HG02973 (cell line): ENCODE data around the gene CIT.

Source experiments
- ATAC-seq: cut with Tn5 transposase; IDR thresholded peaks from one replicate; pipeline ENCODE4 v1.9.1; 2021; ENCODE audit warnings: moderate library complexity; ENCODE audit not compliant: unreplicated experiment

The CIT gene

DNA sequence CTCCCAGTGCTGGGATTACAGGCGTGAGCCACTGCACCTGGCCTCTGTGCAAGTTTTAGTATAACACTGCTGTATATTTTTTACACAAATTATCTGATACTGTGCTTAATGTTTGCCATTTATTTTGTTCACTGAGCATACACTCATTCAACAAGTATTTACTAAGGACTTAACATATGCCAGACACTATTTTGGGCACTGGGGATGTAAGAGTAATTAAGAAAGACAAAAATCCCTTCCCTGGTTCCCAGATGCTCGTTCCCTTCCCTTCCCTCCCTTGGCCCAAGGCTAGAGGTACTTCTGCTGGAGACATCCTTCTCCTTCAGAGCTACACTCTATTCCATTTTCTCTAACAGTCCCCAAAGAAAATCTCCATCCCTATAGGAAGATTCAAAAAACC is 12.5 kb downstream of the CIT start:
- no peak for ATAC-seq

DNA sequence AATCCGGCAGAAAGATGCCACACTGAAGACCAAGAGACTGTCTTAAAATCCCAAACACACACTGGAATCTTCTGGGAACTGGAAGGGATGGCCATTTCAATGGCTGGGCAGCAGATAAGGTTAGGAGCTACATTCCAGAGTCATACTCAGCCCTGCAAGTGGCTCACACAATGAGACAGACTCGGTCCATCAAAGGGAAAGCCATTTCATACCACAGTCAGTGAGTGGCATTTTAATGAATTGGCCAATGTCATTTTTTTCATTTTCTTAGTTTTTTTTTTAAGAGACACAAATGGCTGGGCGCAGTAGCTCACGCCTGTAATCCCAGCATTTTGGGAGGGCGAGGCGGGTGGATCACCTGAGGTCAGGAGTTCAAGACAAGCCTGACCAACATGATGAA is 17.9 kb downstream of the CIT start:
- no peak for ATAC-seq

DNA sequence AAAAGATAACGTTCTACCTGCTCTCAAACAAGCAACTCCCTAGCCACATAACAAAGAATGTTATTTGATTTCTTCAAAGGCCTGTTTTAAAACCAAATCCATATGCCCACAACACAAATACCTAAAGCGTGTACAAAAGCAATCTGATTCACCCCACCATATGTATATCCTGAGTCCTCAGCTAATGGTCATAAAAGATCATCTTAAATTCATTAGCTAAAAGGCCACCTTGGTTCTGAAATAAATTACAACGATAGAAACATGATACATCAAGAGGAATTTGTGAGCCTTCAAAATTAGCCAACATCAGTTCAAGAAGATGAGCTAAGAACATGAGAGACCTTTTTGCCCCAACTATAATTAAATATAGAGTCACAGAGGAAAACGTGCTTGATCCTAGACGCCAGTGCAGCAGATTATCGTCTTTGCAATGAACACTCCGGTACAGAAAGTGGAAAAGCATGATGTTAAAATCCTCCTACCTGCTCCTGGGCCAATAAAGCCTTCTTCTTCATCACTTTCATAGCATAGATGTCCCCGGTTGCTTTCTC is 20.0 kb downstream of the CIT start:
- ATAC-seq: no peak

DNA sequence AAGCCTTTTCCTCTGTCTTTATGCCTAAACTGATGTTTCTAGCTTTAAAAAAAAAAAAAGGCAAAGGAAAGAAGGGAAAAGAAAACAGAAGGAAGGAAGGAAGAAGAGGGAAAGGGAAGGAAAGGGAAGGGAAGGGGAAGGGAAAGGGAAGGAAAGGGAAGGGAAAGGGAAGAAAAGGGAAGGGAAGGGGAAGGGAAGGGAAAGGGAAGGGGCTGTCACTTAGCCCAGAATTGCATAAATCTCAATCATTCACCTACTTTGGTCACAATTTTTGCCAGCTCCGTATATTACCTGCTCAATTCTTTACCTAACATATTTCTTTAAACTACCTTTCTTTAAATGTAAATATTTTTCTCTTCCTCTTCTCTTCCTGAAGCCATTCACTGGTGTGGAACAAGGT is 26.8 kb downstream of the CIT start:
- ATAC-seq: no peak

DNA sequence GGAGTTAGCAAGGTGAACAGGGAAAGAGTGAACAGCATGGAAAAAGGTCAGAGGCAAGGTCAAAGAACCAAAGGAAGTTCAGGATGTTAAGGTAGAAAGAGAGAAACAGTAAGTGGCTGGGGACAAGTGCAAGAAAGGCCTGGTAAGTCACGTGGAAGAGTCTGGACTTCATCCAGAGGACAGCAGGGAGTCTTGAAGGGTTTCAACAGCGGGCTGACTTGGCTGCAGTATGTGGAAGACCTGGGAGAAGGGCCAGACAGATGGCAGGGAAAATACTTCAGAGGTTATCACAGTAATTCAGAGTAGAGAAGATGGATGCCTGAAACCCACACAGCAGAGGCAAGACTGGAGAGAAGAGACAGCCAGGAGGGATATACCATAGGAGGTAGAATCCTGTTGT is 34.0 kb downstream of the CIT start:
- no peak for ATAC-seq

DNA sequence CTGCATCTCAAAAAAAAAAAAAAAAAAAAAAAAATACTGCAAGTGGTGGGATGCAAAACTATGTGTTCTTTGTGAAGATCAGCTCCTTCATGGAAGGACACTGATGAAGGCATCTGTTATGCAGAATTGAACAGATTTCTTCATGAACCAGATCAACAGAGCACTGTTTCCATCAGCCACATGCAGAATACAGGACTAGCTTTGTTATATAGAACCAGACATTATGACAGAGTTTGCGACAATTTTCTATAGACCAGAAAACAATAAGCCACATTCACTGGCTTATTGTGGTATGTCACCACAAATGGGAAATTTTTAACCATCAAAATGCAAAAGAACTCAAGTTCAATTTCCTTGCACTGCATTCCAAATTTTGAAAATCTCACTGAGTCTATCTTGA is 34.7 kb downstream of the CIT start:
- no peak for ATAC-seq

DNA sequence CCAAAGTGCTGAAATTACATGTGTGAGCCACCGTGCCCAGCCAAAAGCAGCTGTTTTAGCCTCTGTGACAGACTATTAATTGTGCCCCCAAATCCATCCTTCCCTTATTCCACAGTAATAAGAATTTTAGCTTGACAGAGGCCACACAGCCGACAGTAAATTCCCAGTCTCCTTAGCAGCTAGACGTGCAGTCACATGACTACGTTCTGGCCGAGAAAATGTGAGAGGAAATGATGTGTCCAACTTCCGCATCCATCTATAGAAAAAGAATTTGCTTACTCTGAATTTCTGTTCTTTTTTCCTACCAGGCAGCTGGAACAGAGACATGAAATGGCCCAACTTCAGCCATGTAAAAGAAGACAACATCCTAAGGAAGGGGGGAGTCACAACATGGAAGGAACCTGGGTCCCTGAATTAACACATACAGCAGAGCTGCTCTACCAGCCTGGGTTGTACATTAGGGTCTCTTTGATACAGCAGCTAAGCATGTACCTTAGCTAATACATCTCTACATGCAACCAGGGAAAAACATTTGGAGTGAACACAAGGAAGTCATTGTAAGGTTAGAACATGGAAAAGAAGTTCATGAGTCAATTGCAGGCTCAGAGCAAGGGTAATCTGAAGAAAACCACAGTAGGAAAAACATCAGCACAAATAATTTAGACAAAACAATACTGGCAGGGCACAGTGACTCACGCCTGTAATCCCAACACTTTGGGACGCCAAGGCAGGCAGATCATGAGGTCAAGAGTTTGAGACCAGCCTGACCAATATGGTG is 35.5 kb downstream of the CIT start:
- ATAC-seq: no peak

DNA sequence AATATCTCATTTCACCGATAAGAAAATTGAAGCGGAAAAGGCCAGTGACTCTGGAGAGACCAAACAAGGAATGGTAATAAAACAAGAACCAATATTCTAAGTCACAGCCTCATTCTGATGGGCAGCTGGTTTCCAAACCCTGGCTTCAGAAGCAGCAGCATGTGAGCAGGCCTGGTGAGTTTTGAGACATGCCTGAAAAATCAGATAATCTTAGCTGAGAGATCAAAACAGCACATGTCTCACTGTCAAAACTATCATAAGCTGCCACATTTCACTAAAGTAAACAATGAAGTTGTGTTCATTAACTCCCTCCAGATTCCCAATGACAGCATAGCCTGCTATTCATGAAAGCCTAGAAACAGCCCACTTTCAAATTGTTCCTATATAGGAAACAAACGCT is 36.5 kb downstream of the CIT start:
- ATAC-seq: no peak

DNA sequence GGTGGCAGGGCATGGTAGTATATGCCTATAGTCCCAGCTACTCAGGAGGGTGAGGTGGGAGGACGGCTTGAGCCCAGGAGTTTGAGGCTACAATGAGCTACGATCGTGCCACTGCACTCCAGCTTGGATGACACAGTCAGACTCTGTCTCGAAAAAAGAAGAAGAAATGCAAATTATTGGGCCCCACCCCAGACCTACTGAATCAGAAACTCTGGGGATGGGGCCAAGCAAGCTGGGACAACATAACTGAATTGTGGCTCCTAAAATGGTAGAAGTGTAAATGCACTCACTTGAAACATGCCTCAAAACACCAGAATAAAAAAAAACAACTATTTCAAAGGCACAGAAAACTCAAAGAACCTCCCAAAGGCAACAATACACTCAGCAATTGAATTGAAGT is 37.0 kb downstream of the CIT start:
- ATAC-seq: no peak

DNA sequence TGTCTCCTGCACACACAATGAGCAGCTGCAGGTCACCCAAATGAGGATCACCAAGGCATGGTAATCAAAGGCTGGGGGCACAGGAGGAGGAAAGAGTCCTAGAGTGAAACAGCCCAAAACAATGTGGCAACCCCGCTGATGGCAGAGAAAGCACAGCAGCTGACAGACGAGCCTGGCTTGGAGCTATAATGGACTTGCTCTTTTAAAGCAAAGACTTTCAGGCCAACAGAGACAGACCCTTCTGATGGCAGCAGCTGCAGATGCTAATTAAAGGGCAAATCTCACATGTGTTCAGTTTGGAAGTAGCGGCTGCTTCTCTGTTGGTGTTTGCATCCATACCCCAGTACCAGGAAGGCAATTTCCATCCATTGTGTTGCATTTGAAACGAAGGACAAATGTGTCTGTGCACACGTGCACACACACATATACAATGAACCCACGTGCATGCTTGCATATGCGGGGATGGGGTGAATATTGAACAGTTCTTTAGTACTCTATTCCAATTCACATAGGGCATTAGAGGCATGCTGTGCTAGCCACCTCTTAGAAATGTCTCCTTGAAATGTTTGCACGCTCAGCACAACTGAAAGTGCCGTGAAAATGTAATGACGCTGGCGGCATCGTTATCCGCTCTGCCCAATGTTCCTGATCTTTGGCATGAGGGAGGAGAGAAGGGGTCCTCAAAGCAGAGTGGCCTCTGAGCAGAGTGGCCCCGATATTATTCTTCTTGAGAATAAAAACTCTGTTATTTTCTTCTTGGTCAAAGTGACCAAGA is 38.1 kb downstream of the CIT start:
- ATAC-seq: no peak

DNA sequence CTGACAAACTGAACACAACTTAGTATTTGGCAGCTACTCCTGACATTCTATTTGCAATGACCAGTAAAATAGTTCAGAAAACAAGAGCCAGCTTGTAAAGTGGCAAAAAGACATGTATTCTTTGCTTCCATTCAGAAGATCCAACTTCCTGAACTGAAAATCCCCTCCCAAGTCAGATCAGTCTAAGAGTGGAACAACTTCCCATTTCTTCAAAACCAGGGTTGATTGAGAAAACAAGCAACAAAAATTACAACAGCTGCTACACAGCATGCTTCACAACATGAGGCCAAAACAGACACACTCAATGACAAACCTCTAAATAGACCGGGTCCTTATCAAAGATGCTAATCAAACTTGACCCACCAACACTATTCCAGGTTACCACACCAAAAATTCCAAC is 40.3 kb downstream of the CIT start:
- ATAC-seq: no peak

DNA sequence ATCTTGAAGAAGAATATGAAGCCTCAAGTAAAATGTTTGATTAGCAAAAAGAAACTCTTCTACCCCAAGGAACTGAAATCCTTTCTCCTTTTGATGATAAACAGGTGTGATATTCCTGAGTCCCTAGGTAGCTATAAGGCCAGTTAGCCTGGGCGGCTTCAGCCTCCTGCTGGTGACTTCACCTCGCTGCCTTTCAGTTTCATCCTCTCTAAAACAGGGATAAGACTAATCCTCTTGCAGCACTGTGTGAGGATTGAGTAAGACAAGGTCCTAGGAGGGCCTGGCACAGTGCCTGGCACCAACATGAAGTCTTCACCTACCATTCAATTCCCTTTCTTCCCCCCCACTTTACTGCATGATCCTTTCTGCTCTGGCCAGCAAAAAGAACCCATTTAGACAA is 42.1 kb downstream of the CIT start:
- ATAC-seq: no peak

DNA sequence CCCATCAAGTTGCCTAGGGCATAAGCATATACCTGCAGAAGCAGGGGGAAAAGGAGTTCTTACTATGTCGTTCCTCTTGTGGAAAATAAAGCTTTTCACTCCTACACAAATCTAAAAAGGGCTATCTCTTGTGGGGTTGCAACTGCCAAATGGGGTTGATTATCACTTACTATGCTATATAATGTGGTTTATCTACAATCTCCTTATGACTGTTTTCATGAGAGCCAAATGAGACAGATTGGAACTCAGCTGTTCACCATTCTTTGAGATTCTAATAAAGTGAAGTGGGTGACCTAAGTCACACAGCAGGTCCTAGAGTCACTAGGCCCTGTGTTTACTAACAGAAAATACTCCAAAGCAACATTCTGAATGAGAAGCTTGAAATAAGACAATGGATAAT is 47.7 kb downstream of the CIT start:
- ATAC-seq: no peak

DNA sequence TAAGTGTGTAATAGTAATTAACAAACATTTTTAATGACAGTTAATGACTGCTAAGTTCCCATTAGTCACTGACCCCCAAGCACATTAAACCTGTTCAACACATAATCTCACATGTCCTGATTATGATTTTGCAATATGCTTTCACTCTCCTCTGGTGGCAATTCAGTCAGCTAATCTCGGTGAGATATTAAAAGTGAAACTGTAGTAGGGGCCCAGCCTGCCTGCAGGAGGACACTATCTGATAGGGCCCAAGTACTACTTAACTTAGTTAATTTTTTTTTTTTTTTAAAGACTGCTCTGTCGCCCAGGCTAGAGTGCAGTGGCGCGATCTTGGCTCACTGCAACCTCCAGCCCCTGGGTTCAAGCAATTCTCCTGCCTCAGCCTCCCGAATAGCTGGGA is 48.8 kb downstream of the CIT start:
- no peak for ATAC-seq

DNA sequence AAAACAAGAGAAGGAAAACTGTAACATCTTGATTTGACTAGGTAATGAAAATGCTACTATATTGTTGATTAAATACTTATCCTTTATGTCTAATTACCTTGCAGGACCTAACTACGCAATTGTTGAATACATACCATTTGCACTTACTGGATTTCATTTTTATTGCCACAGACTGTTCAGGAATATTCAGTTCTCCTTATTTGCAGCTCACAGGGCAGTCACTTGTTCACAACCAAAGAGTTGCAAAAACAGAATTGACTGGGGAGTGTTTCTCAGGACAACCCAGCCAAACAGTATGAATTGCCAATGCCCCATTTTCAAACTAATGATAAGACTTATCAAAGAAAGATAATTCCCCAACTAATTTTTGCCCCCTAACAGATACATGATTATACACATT is 49.4 kb downstream of the CIT start:
- no peak for ATAC-seq

DNA sequence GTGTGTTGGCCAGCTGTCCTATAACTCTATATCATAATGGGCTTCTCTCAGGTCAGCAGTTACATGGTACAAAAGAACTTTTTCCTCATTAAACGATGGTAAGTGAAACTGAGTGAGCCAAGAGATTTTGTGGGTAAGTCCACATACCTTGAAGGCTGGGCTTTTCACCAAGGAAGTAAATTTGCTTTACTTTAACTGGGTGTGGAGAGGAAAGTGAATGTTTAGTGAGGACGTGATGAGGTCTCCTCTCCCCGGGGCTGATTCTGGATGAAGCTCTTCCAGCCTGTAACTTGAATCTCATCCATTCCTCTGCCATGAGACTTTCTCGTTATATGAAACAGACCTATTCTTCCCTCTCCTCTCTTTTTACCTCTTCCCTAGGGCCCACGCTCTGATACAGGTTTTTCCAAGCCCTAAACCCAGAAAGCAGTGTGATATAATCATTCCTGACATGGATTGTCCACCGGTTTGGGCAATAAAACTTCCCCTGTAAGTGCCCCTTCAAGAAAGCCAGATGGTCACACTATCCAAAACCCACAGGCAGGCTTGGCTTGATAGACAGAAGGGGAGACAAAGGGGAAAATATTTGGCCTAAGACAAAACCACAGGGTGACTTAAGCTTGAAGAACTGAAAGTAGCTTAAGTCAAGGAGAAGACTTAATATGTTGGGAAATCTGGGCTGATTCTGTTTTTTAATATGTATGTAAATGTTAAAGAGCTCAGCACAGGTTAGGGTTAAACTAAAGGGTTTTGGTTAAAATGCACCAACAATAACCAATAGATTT is 50.3 kb downstream of the CIT start:
- no peak for ATAC-seq

DNA sequence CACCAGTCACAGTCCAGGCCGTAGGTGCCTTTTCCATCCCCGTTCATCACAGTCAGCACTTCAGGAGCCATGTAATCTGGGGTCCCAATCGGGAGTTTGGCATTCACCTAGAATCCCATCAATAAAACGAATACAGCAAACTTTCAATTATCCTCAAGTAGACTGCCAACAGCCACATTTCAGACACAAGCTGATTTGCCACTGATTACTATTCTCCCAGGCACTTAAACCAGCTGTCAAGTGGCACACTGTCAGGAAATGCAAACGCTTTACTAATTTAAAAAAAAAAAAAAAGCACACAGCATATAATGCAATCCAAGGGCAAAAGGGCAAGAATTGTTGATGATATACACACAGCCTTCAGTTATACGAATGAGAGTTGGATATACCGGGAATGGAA is 51.9 kb downstream of the CIT start:
- ATAC-seq: no peak

DNA sequence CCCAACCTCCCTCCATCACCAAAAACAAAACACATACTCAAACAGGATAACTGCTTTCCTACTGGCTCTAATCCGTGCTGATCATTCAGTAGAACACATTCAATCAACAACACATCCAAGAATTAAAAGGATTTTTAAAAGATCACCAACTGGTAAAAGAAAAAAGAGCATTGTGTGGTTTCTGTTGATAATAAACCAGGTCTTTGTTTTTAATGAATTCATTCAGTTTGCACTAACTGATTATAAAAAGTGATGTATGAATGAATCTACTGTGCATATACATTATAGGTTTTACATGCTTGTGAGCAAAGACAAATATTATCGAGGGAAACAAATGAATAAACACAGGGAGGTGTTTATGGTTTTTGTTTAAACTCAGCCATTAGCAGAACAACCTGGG is 55.1 kb downstream of the CIT start:
- no peak for ATAC-seq

DNA sequence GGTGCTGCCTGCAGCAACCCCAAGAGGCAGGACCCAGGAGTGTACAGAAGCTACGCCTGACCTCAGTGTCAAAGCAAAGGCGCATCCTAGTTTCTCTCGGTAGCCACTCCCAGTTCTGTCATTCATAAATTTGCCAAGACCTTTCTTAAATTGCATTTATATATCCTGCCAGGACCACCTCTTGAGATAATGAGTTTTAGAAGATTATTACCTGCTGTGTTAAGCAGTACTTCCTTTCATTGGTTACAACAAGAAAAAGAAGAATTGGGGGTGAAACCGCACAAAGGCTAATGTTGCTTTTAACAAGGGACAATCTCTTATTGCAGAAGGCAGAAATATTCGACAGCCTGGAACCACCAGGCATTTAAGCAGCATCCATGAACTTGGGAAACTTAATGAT is 57.8 kb downstream of the CIT start:
- ATAC-seq: no peak

DNA sequence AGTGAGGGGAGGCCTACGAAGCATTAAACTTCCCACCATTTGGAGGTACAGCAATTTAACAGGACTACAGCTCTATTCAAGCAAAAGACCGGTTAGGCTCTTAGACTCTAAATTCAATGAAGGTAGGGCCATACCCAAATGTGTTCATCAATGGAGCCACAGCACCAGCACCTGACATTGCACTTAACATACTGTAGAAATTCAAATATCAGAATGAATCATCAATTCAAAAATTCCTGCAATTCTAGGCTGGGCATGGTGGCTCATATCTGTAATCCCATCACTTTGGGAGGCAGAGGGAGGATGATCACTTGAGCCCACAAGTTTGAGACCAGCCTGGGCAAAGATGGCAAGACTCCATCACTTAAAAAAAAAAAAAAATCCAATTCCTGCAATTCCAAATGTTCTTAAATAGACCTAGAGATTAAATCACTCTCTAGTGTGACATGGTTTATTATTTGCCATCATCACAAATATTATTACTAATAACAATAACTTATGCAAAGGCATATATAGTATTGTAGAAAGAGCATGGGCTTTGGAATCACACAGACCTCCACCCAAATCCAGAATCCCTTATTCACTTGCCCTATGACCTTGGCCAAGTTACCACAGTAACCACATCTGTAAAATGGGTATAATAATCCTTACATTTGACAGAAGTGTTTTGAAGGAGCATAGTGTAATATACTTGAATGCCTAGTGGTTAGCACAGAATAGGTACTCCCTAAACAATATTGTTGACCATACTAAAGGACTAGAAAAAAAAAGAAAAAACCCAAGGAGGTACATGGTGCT is 59.4 kb downstream of the CIT start:
- no peak for ATAC-seq

DNA sequence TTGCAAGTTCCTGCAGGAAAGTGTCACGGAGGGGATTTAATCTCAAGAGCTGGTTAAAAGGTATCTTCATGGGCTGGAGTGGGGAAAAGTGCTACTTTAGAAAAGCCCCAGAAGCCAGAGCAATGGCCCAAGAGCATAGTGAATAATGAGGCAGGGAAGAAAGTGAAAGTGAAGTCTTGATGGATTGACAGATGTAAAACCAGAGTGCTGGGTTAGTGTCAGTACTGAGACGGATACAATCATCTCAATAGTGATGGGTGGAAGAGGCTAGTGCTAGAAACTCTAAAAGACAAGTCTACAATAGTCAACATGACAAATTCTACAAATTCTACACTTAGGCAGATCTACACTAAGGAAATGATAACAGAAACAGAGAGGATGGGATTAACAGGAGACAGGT is 68.1 kb downstream of the CIT start:
- ATAC-seq: no peak
